ENCODE results near the gene DNALI1.

GRCh38 chr1:37564892-37565291, 8.2 kb downstream of the DNALI1 start:
- TF ChIP-seq PATZ1 (CRISPR knock-in tag; IDR thresholded peaks at IDR 0.05; ENCODE audit: borderline replicate concordance) (no peak), ZNF565 (CRISPR knock-in tag; conservative IDR thresholded peaks at IDR 0.05; ENCODE audit: low read depth) (no peak), ESRRG (CRISPR knock-in tag; IDR thresholded peaks at IDR 0.05) (no peak), ZFP3 (CRISPR knock-in tag; IDR thresholded peaks at IDR 0.05) (no peak), CSDC2 (CRISPR knock-in tag; IDR thresholded peaks at IDR 0.05) (no peak), ZC3H10 (CRISPR knock-in tag; IDR thresholded peaks at IDR 0.05) (no peak), ARNTL (CRISPR knock-in tag; IDR thresholded peaks at IDR 0.05; ENCODE audit: borderline replicate concordance, low read depth) (no peak), CSRNP3 (CRISPR knock-in tag; IDR thresholded peaks at IDR 0.05) (no peak), ISL1 (CRISPR knock-in tag; IDR thresholded peaks at IDR 0.05) (no peak), RARB (CRISPR knock-in tag; IDR thresholded peaks at IDR 0.05) (no peak), TOX (CRISPR knock-in tag; IDR thresholded peaks at IDR 0.05; ENCODE audit: borderline replicate concordance) (no peak), OSR1 (CRISPR knock-in tag; IDR thresholded peaks at IDR 0.05) (no peak)

Measured in SK-N-SH treated with all-trans-retinoic acid at 6 μM for 48 hours (cell line).